Stimulated activated CD8-positive, alpha-beta memory T cell treated with anti-CD3 and anti-CD28 coated beads, Interleukin-7, amount 100 ng/mL, for 24 hours (primary cell): ENCODE results near the gene DDX17.
"Not testable (repeated sequence)": the region's sequence is repeated elsewhere in the genome, so short reads cannot be mapped to it uniquely, and the experiment has no call there.

Experiments
- DNase-seq: peaks from one replicate; pipeline ENCODE4 v3.0.0-alpha.2; 2020; ENCODE audit warnings: low read depth

DDX17 gene

GRCh38 chr22:38491707-38492348 lies 14.3 kb downstream of the DDX17 start:
- no peak for DNase-seq

- no peak for DNase-seq
Observed at GRCh38 chr22:38490915-38491314, 15.2 kb downstream of the DDX17 start.

GRCh38 chr22:38490475-38490874 lies 15.6 kb downstream of the DDX17 start:
- DNase-seq: no peak

GRCh38 chr22:38489561-38490145 lies 16.5 kb downstream of the DDX17 start:
- no peak for DNase-seq

GRCh38 chr22:38489142-38489541 lies 17.0 kb downstream of the DDX17 start:
- DNase-seq: no peak

- no peak for DNase-seq
Observed at GRCh38 chr22:38487946-38488345, 18.2 kb downstream of the DDX17 start.

- no peak for DNase-seq
Observed at GRCh38 chr22:38485783-38486182, 20.3 kb downstream of the DDX17 start.

- no peak for DNase-seq
Observed at GRCh38 chr22:38484244-38484643, 21.9 kb downstream of the DDX17 start.

GRCh38 chr22:38482662-38483308 lies 23.3 kb downstream of the DDX17 start:
- DNase-seq: no peak

- no peak for DNase-seq
Observed at GRCh38 chr22:38481871-38482332, 24.2 kb downstream of the DDX17 start.

- DNase-seq: no peak
Observed at GRCh38 chr22:38481162-38481870, 24.8 kb downstream of the DDX17 start.

- DNase-seq: no peak
Observed at GRCh38 chr22:38479096-38479837, 26.8 kb downstream of the DDX17 start.

GRCh38 chr22:38477585-38477984 lies 28.5 kb downstream of the DDX17 start:
- DNase-seq: no peak

GRCh38 chr22:38474003-38474607 lies 32.0 kb downstream of the DDX17 start:
- DNase-seq: no peak

- DNase-seq: no peak
Observed at GRCh38 chr22:38471237-38471636, 34.9 kb downstream of the DDX17 start.

GRCh38 chr22:38470179-38470578 lies 35.9 kb downstream of the DDX17 start:
- DNase-seq: not testable (repeated sequence)

GRCh38 chr22:38469306-38469781 lies 36.8 kb downstream of the DDX17 start:
- DNase-seq: no peak

- DNase-seq: no peak
Observed at GRCh38 chr22:38468443-38469305, 37.4 kb downstream of the DDX17 start.

GRCh38 chr22:38467904-38468442 lies 38.1 kb downstream of the DDX17 start, which contains the start of gene KDELR3:
TSS of gene KDELR3 (plus strand) at chr22:38468096. CDS start at chr22:38468234, 138 bp downstream.
- peak; percentile 15 for DNase-seq

- DNase-seq: no peak
Observed at GRCh38 chr22:38467438-38467903, 38.6 kb downstream of the DDX17 start.
